Peyer's patch (tissue), 4 donors: ENCODE data around the gene HAUS3.

Experiments
- POLR2A ChIP-seq, 2 donors: fragments of 450-650 bp; IDR thresholded peaks; one replicate each; pipeline ENCODE4 v1.5.1; 2017; ENCODE audit warnings: antibody characterized with exemption in 2 of 2, mild to moderate bottlenecking in 2 of 2, moderate library complexity in 2 of 2
- TF ChIP-seq, protein P1 (sequence below), 6 experiments: fragments of 450-650 bp in 4 of 6; fragments of 200-600 bp in 2 of 6; sonication (generic) in 1 of 6; IDR thresholded peaks; one replicate each; pipeline ENCODE4 v1.5.1; 2017 to 2019; ENCODE audit warnings: antibody characterized with exemption in 6 of 6, mild to moderate bottlenecking in 3 of 6, moderate library complexity in 1 of 6

DNA sequence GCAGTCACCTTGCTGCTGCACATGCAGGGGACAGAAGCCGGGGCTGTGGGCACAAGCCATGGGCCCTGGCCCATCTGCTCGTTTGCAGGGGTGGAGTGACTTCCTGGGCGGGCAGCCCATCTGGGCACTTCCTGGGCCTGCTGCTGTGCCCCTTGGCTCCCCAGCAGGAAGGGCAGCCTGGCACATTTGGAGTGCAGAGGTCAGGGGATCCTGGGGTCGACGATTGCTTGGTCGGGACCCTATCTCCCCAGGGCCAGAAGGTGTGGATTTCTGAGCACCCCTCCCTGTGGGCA is 30.9 kb upstream of the HAUS3 start:
- no peak for TF ChIP-seq POLR2A (IDR thresholded peaks at IDR 0.05)
- TF ChIP-seq, protein P1, sequence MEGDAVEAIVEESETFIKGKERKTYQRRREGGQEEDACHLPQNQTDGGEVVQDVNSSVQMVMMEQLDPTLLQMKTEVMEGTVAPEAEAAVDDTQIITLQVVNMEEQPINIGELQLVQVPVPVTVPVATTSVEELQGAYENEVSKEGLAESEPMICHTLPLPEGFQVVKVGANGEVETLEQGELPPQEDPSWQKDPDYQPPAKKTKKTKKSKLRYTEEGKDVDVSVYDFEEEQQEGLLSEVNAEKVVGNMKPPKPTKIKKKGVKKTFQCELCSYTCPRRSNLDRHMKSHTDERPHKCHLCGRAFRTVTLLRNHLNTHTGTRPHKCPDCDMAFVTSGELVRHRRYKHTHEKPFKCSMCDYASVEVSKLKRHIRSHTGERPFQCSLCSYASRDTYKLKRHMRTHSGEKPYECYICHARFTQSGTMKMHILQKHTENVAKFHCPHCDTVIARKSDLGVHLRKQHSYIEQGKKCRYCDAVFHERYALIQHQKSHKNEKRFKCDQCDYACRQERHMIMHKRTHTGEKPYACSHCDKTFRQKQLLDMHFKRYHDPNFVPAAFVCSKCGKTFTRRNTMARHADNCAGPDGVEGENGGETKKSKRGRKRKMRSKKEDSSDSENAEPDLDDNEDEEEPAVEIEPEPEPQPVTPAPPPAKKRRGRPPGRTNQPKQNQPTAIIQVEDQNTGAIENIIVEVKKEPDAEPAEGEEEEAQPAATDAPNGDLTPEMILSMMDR (IDR thresholded peaks at IDR 0.05): no peak
